Upper lobe of right lung (tissue), 1 donor: ENCODE measurements around the gene GTF2B. TPM values are rescaled to one million over a fixed set of nuclear protein-coding genes. Genes with fewer than 3 reads are reported as not detected.
"Not testable (repeated sequence)": the region's sequence is repeated elsewhere in the genome, so short reads cannot be mapped to it uniquely, and the experiment has no call there.

ENCODE experiments used
- ATAC-seq: fragments of 200-7000 bp; cut with Tn5 transposase; one replicate; pipeline ENCODE4 v1.9.1; 2020; ENCODE audit warnings: mild to moderate bottlenecking, moderate library complexity
- DNase-seq: peaks from one replicate; pipeline ENCODE4 v3.0.0-alpha.2; 2020
- H3K27ac ChIP-seq: fragments of 200-600 bp; one replicate; pipeline ENCODE4 v1.8.0; 2022
- H3K27me3 ChIP-seq: fragments of 200-600 bp; one replicate; pipeline ENCODE4 v1.8.0; 2022; ENCODE audit warnings: mild to moderate bottlenecking
- H3K36me3 ChIP-seq: fragments of 200-600 bp; one replicate; pipeline ENCODE4 v1.8.0; 2022
- H3K4me1 ChIP-seq: fragments of 200-600 bp; one replicate; pipeline ENCODE4 v1.8.0; 2022
- H3K4me3 ChIP-seq: fragments of 200-600 bp; one replicate; pipeline ENCODE4 v1.8.0; 2022; ENCODE audit warnings: mild to moderate bottlenecking
- H3K9me3 ChIP-seq: fragments of 200-600 bp; one replicate; pipeline ENCODE4 v1.8.0; 2022
- intact Hi-C: fragments of 100-400 bp; cut with DNase I; formaldehyde crosslinking; loops from one replicate; pipeline ENCODE4 v1.11.0; 2022
- total RNA-seq: library from RNA; stranded (reverse); fragmentation: NEBNext Ultra II Directional; extraction: Animal tissue kit (Norgen Biotek cat#: 25700); gene quantifications from one replicate; pipeline ENCODE4 v1.2.1, GENCODE V29; 2021
- TF ChIP-seq, protein P1 (sequence below): fragments of 200-600 bp; IDR thresholded peaks from one replicate; pipeline ENCODE4 v1.8.0; 2022; ENCODE audit warnings: antibody characterized with exemption
- donor health status: DM: no; HTN: yes; CAD: no; lungs with severe emphysema.

GTF2B gene
- total RNA-seq, 1 donor from 2014 or later: 20.8 TPM

GRCh38 chr1:88923224-88923623 lies 31.9 kb upstream of the GTF2B start:
- DNase-seq (no peak), ATAC-seq (no peak)
- Histone ChIP-seq H3K4me3 (no peak overlapping the region), H3K27ac (no peak overlapping the region), H3K27me3 (no peaks in the 10 kb centered on the region), H3K36me3 (peaks cover 14% of the 10 kb centered on the region), H3K4me1 (no peaks in the 10 kb centered on the region), H3K9me3 (no peaks in the 10 kb centered on the region)
- intact Hi-C loops: no loop called here
- TF ChIP-seq, protein P1, sequence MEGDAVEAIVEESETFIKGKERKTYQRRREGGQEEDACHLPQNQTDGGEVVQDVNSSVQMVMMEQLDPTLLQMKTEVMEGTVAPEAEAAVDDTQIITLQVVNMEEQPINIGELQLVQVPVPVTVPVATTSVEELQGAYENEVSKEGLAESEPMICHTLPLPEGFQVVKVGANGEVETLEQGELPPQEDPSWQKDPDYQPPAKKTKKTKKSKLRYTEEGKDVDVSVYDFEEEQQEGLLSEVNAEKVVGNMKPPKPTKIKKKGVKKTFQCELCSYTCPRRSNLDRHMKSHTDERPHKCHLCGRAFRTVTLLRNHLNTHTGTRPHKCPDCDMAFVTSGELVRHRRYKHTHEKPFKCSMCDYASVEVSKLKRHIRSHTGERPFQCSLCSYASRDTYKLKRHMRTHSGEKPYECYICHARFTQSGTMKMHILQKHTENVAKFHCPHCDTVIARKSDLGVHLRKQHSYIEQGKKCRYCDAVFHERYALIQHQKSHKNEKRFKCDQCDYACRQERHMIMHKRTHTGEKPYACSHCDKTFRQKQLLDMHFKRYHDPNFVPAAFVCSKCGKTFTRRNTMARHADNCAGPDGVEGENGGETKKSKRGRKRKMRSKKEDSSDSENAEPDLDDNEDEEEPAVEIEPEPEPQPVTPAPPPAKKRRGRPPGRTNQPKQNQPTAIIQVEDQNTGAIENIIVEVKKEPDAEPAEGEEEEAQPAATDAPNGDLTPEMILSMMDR: no peak

GRCh38 chr1:88922214-88922613 lies 30.8 kb upstream of the GTF2B start:
- no peaks in the 10 kb centered on the region for H3K4me1 ChIP-seq
- no peaks in the 10 kb centered on the region for H3K27me3 ChIP-seq
- peaks cover 9% of the 10 kb centered on the region for H3K9me3 ChIP-seq
- DNase-seq: no peak
- TF ChIP-seq, protein P1: no peak
- intact Hi-C loops: no loop called here
- no peak overlapping the region for H3K27ac ChIP-seq
- no peak for ATAC-seq
- H3K4me3 ChIP-seq: no peak overlapping the region
- H3K36me3 ChIP-seq: peaks cover 14% of the 10 kb centered on the region

DNA sequence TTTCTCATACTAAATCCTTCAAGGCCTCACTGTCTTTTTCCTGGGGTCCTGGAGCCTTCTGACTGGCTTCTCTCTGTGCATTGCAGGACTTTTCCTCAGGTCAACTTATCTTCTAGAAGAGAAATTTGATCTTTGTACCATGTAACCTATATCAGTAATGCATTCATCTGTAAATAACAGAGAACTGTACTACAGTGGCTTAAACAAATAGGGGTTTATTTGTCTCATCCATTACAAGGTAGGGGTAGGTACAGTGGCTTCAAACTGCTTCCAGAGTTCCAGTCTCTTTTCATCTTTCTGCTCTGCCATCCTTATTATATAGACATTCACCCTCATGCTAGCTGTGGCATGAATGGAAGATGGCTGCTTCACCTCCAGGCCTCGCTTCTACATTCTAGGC lies 29.5 kb upstream of the GTF2B start:
- H3K36me3 ChIP-seq: peaks cover 14% of the 10 kb centered on the region
- TF ChIP-seq, protein P1: no peak
- intact Hi-C loops: no loop called here
- no peak overlapping the region for H3K27ac ChIP-seq
- peaks cover 15% of the 10 kb centered on the region for H3K9me3 ChIP-seq
- H3K27me3 ChIP-seq: no peaks in the 10 kb centered on the region
- H3K4me3 ChIP-seq: no peak overlapping the region
- H3K4me1 ChIP-seq: no peaks in the 10 kb centered on the region
- DNase-seq (no peak), ATAC-seq (no peak)

DNA sequence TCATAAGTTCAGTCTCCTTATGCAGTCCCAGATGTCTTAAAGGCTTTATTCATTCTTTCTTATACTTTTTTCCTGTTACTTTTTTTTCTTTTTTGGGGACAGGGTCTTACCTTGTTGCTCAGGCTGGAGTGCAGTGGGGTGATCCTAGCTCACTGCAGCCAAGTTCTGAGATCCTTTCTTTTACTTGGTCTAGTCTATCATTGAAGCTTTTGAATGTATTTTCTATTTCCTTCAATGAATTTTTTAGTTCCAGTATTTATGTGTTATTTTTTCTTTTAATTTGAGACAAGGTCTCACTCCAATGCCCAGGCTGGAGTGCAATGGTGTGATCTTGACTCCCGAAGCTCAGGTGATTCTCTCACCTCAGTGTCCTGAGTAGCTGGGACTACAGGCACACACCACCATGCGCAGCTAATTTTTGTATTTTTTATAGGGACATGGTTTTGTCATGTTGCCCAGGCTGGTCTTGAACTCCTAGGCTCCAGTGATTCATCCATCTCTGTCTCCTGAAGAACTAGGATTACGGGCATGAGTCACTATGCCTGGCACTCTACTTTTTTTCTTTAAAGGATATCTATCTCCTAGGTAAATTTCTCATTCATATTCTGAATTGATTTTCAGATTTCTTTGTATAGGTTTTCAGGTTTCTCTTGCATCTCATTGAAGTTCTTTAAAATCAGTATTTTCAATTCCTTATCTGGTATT lies 26.1 kb upstream of the GTF2B start:
- Histone ChIP-seq H3K27me3 (no peaks in the 10 kb centered on the region), H3K4me1 (no peaks in the 10 kb centered on the region), H3K36me3 (peaks cover 14% of the 10 kb centered on the region), H3K27ac (no peak overlapping the region), H3K4me3 (no peak overlapping the region), H3K9me3 (peaks cover 15% of the 10 kb centered on the region)
- DNase-seq (no peak), ATAC-seq (no peak)
- intact Hi-C loops: no loop called here
- TF ChIP-seq, protein P1: no peak

DNA sequence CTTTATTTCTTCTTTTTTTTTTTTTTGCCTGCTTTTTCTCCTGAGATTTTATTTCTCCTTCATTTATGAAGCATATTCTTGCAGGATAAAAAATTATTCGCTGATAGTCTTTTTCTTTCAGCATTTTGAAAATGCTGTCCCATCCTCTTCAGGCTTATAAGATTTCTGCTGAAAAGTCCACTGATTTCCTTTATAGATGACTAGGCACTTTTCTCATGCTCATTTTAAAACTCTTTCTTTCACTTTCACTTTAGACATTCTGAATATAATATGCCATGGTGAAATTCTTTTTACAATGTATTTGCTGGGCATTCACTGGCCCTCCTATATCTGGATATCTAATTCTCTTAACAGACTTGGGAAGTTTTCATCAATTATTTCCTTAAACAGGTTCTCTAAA lies 25.5 kb upstream of the GTF2B start:
- H3K27ac ChIP-seq: no peak overlapping the region
- no peak overlapping the region for H3K4me3 ChIP-seq
- ATAC-seq: no peak
- no peaks in the 10 kb centered on the region for H3K27me3 ChIP-seq
- TF ChIP-seq, protein P1: no peak
- H3K36me3 ChIP-seq: peaks cover 14% of the 10 kb centered on the region
- no peak for DNase-seq
- H3K9me3 ChIP-seq: peaks cover 15% of the 10 kb centered on the region
- intact Hi-C loops: no loop called here
- H3K4me1 ChIP-seq: no peaks in the 10 kb centered on the region

DNA sequence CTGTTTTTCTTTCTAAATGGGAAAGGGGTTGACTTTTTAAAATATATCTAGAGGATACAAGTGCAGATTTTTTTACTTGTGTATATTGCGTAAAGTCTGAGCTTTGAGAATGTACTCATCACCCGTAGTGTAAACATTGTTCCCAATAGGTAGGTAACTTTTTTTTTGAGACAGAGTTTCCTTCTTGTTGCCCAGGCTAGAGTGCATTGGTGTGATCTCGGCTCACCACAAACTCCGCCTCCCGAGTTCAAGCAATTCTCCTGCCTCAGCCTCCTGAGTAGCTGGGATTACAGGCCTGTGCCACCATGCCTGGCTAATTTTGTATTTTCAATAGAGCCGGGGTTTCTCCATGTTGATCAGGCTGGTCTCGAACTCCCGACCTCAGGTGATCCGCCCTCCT lies 20.4 kb upstream of the GTF2B start:
- H3K4me1 ChIP-seq, H3K36me3 ChIP-seq, H3K27ac ChIP-seq, H3K27me3 ChIP-seq, intact Hi-C loops, DNase-seq, ATAC-seq, H3K9me3 ChIP-seq, H3K4me3 ChIP-seq: not testable (repeated sequence)
